CD14-positive monocyte (primary cell): ENCODE data around the gene WWOX. TPM values are rescaled to one million over a fixed set of nuclear protein-coding genes. Genes with fewer than 3 reads are reported as not detected.

Experiments used
- DNase-seq, 3 donors: peaks; one replicate each; pipeline ENCODE4 v3.0.0-alpha.2; 2011 to 2022
- H2AFZ ChIP-seq: 2 replicates; pipeline ENCODE4 v1.6.0; 2012; ENCODE audit warnings: mild to moderate bottlenecking, low read depth, low read length, inconsistent platforms; ENCODE audit not compliant: insufficient read depth, poor library complexity, severe bottlenecking
- H3K27ac ChIP-seq, 2 donors: 1 replicate in 1 of 2; 2 replicates in 1 of 2; pipeline ENCODE4 v1.5.1; 2012 to 2013; ENCODE audit warnings: low read length in 2 of 2, control low read depth in 1 of 2, inconsistent platforms in 1 of 2, low read depth in 1 of 2, mild to moderate bottlenecking in 1 of 2
- H3K27me3 ChIP-seq, 2 donors: one replicate each; pipeline versions ENCODE4 v1.6.0 to v1.6.1; 2011 to 2013; ENCODE audit warnings: low read length in 2 of 2; ENCODE audit not compliant: control insufficient read depth in 2 of 2, insufficient read depth in 2 of 2
- H3K36me3 ChIP-seq, 2 donors: replicated peaks in 1 of 2; 1 replicate in 1 of 2; 2 replicates in 1 of 2; pipeline versions ENCODE4 v1.5.1 to v1.6.1; 2012 to 2013; ENCODE audit warnings: low read length in 2 of 2, control low read depth in 1 of 2, inconsistent platforms in 1 of 2, mild to moderate bottlenecking in 1 of 2; ENCODE audit not compliant: insufficient read depth in 2 of 2, control insufficient read depth in 1 of 2
- H3K4me1 ChIP-seq, 2 donors: 1 replicate in 1 of 2; 2 replicates in 1 of 2; pipeline versions ENCODE4 v1.5.1 to v1.6.1; 2012 to 2013; ENCODE audit warnings: low read length in 2 of 2, control low read depth in 1 of 2, inconsistent platforms in 1 of 2, mild to moderate bottlenecking in 1 of 2, moderate library complexity in 1 of 2; ENCODE audit not compliant: insufficient read depth in 2 of 2, control insufficient read depth in 1 of 2
- H3K4me2 ChIP-seq: replicated peaks from 2 replicates; pipeline ENCODE3; 2012; ENCODE audit warnings: low read length, moderate library complexity, mild to moderate bottlenecking; ENCODE audit not compliant: poor library complexity, severe bottlenecking; ENCODE audit errors: extremely low read depth
- H3K4me3 ChIP-seq, 3 experiments: fragments of 200-600 bp in 1 of 3; sonication (generic) in 1 of 3; replicated peaks in 1 of 3; 1 replicate in 2 of 3; 2 replicates in 1 of 3; pipeline ENCODE4 v1.5.1; 2011 to 2013; ENCODE audit warnings: low read length in 3 of 3, mild to moderate bottlenecking in 3 of 3, control low read depth in 2 of 3, low read depth in 2 of 3, inconsistent platforms in 1 of 3, moderate library complexity in 1 of 3
- H3K79me2 ChIP-seq: 2 replicates; pipeline ENCODE4 v1.6.0; 2012; ENCODE audit warnings: mild to moderate bottlenecking, control low read depth, inconsistent platforms, low read length, moderate library complexity; ENCODE audit not compliant: insufficient read depth
- H3K9ac ChIP-seq: 2 replicates; pipeline ENCODE4 v1.6.0; 2017; ENCODE audit warnings: low read length, mild to moderate bottlenecking; ENCODE audit not compliant: insufficient read depth, poor library complexity, severe bottlenecking
- H3K9me3 ChIP-seq, 2 donors: replicated peaks in 1 of 2; 1 replicate in 1 of 2; 2 replicates in 1 of 2; pipeline versions ENCODE4 v1.5.1 to v1.6.1; 2012 to 2013; ENCODE audit warnings: low read length in 2 of 2, control low read depth in 1 of 2; ENCODE audit not compliant: control insufficient read depth in 1 of 2, insufficient read depth in 1 of 2
- H4K20me1 ChIP-seq: 2 replicates; pipeline ENCODE4 v1.6.0; 2012; ENCODE audit warnings: mild to moderate bottlenecking, low read length, control low read depth, moderate library complexity; ENCODE audit not compliant: insufficient read depth
- H3K27ac Mint-ChIP-seq, 7 donors: one replicate each; pipeline ENCODE4 v1.8.0; 2020; ENCODE audit warnings: mild to moderate bottlenecking in 7 of 7, mixed read lengths in 7 of 7, moderate library complexity in 6 of 7, inconsistent platforms in 2 of 7
- H3K27me3 Mint-ChIP-seq, 3 donors: one replicate each; pipeline ENCODE4 v1.8.0; 2021 to 2022; ENCODE audit warnings: low read depth in 3 of 3, mild to moderate bottlenecking in 3 of 3, mixed read lengths in 3 of 3, moderate library complexity in 3 of 3, inconsistent platforms in 1 of 3
- H3K36me3 Mint-ChIP-seq, 2 donors: one replicate each; pipeline ENCODE4 v1.8.0; 2020; ENCODE audit warnings: mixed read lengths in 2 of 2, inconsistent platforms in 1 of 2, mild to moderate bottlenecking in 1 of 2
- H3K4me1 Mint-ChIP-seq: one replicate; pipeline ENCODE4 v1.8.0; 2020; ENCODE audit warnings: mild to moderate bottlenecking, mixed read lengths
- H3K4me3 Mint-ChIP-seq, 2 donors: one replicate each; pipeline ENCODE4 v1.8.0; 2020; ENCODE audit warnings: mild to moderate bottlenecking in 2 of 2, mixed read lengths in 2 of 2, moderate library complexity in 1 of 2
- H3K9me3 Mint-ChIP-seq, 7 donors: one replicate each; pipeline ENCODE4 v1.8.0; 2020 to 2022; ENCODE audit warnings: mixed read lengths in 7 of 7, mild to moderate bottlenecking in 6 of 7, moderate library complexity in 6 of 7, inconsistent platforms in 2 of 7
- CTCF ChIP-seq: fragments of 200-600 bp; IDR thresholded peaks from one replicate; pipeline ENCODE4 v1.8.0; 2022; ENCODE audit warnings: antibody characterized with exemption, mild to moderate bottlenecking
- WGBS: methylation state at CpG from one replicate; pipeline ENCODE4 v1.1.5; 2013; ENCODE audit warnings: missing lambda C conversion rate; ENCODE audit not compliant: insufficient coverage; 5-methylcytosine and 5-hydroxymethylcytosine counted together
- intact Hi-C, 2 donors: fragments of 100-400 bp; cut with micrococcal nuclease; formaldehyde crosslinking; loops; one replicate each; pipeline versions ENCODE4 v1.15.0 to v1.15.1; 2023
- polyA plus RNA-seq, 3 donors: library from polyadenylated mRNA; depleted of rRNA in 1 of 3; unstranded in 2 of 3; stranded (reverse) in 1 of 3; fragments of 300-500 nt in 2 of 3; fragments of >200 nt in 1 of 3; fragmentation: Illumina TruSeq in 2 of 3; gene quantifications; 1 replicate in 2 of 3; 2 replicates in 1 of 3; pipeline ENCODE4 v1.2.3, GENCODE V29; 2012 to 2021

The WWOX gene
- polyA plus RNA-seq, 3 donors, result 4.0 to 7.0 (median 6.3) TPM

GRCh38 chr16:78133919-78134318 lies 34.5 kb downstream of the WWOX start:
- H3K4me1 Mint-ChIP-seq, result peaks cover 13% of the 10 kb centered on the region
- H3K9me3 Mint-ChIP-seq, result peaks cover 0 to 9% (median 0%) of the 10 kb centered on the region in 7 donors
- 100% methylated on average over 2 of the region's 2 CpGs for WGBS
- intact Hi-C loops, result no loop called here
- no peak overlapping the region for H2AFZ ChIP-seq
- H3K4me3 ChIP-seq, result no peak overlapping the region
- H3K9ac ChIP-seq, result no peak overlapping the region
- H4K20me1 ChIP-seq, result no peaks in the 10 kb centered on the region
- H3K9me3 ChIP-seq, result no peaks in the 10 kb centered on the region
- H3K4me2 ChIP-seq, result no peak overlapping the region
- no peaks in the 10 kb centered on the region for H3K27me3 ChIP-seq
- no peak for TF ChIP-seq CTCF
- H3K36me3 ChIP-seq, result no peaks in the 10 kb centered on the region
- no peak overlapping the region for H3K27ac ChIP-seq
- no peaks in the 10 kb centered on the region for H3K79me2 ChIP-seq
- H3K36me3 Mint-ChIP-seq, result peaks cover 0 to 8% of the 10 kb centered on the region in 2 donors
- H3K27me3 Mint-ChIP-seq, result no peaks in the 10 kb centered on the region
- H3K4me3 Mint-ChIP-seq, result no peak overlapping the region
- DNase-seq, result no peak
- H3K27ac Mint-ChIP-seq, result no peak overlapping the region
- H3K4me1 ChIP-seq, result peaks cover 4% of the 10 kb centered on the region in 2 donors

DNA sequence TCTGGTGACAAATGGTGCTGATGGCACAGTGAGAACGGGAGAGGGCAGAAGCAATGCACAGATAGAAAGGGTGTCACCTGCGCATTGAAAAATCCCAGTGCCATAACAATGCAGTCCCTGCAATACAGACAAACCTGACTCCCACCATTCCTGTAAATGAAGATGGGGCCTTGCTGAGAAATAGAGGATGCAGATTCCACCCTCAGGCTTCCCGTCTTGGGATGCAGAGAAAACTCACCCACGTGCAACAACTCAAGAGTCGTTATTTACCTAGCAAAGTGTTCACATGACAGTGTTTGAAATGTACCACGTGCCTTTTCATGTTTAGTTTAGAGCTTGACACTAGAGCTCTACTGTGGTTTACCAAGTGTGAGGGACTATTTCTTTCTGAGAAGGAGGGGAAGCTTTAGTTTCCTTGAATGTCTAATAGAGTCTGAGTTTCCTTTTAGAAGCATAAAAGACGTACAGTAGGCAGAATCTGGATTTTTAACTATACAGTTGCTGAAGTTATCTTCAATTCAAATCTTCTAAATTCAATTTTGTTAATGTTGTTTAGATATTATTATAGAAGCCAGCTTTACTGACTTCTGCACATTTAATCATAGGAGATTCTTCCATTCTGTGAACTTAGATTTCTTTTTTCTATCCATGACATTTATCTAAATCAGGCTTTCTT lies 35.6 kb downstream of the WWOX start:
- no peak for TF ChIP-seq CTCF
- H3K36me3 ChIP-seq, result no peaks in the 10 kb centered on the region
- Mint-ChIP-seq H3K4me1 (peaks cover 13% of the 10 kb centered on the region), H3K27me3 (no peaks in the 10 kb centered on the region), H3K27ac (no peak overlapping the region), H3K36me3 (peaks cover 0 to 2% of the 10 kb centered on the region in 2 donors), H3K4me3 (no peak overlapping the region), H3K9me3 (peaks cover 0 to 10% (median 3%) of the 10 kb centered on the region in 7 donors)
- no peak overlapping the region for H3K4me2 ChIP-seq
- intact Hi-C loops, result no loop called here
- no peaks in the 10 kb centered on the region for H3K79me2 ChIP-seq
- H3K9ac ChIP-seq, result no peak overlapping the region
- no peaks in the 10 kb centered on the region for H3K27me3 ChIP-seq
- peaks cover 0 to 4% of the 10 kb centered on the region in 2 donors for H3K9me3 ChIP-seq
- H3K4me1 ChIP-seq, result peaks cover 4% of the 10 kb centered on the region in 2 donors
- H3K27ac ChIP-seq, result no peak overlapping the region
- no peaks in the 10 kb centered on the region for H4K20me1 ChIP-seq
- 74% methylated on average over 4 of the region's 7 CpGs for WGBS
- H2AFZ ChIP-seq, result no peak overlapping the region
- no peak for DNase-seq
- no peak overlapping the region for H3K4me3 ChIP-seq
